Measurements from ENCODE around the gene PCSK6.

DNA sequence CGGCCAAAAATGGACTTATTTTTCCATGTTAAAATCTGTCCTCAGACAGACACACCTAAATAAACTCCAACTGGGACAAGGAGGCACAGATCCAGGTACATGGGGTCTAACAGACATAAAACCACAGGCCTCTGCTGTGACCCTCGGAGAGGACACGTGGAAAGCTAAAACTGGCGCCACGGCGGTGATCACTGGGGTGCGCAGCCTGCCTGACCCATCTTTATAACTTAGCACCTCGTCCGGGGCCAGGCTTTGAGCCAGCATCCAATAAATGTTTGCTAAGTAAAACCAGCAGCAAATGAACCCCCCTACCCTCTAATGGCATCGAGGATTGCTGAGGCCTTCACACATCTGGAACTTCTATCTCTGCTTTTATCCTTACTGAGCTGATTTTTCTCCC is 15.3 kb downstream of the PCSK6 start:
- TF ChIP-seq GATA2 (IDR thresholded peaks at IDR 0.05; ENCODE audit: low read depth, low read length) (no peak), GATA3 (IDR thresholded peaks at IDR 0.05; ENCODE audit: low read depth, low read length) (no peak)
